Activated T-helper 2 cell treated with anti-CD3 and anti-CD28 coated beads, Interferon-gamma antibody, Interleukin-2, Interleukin-4, amounts not matched to agents 10 μg/mL and 5 μg/mL and 100 μg/mL, durations not matched to agents 14 hours and 24 hours and 36 hours (primary cell): ENCODE data around the gene SLC39A1. TPM values are rescaled to one million over a fixed set of nuclear protein-coding genes. Genes with fewer than 3 reads are reported as not detected.
"Not testable (repeated sequence)": the region's sequence is repeated elsewhere in the genome, so short reads cannot be mapped to it uniquely, and the experiment has no call there.

ENCODE experiments used
- DNase-seq: peaks from one replicate; pipeline ENCODE4 v3.0.0; 2021; ENCODE audit warnings: low spot score
- H3K27ac Mint-ChIP-seq: one replicate; pipeline ENCODE4 v1.8.0; 2021; ENCODE audit warnings: mixed read lengths
- H3K27me3 Mint-ChIP-seq: one replicate; pipeline ENCODE4 v1.8.0; 2021; ENCODE audit warnings: low read depth, mixed read lengths
- H3K36me3 Mint-ChIP-seq: one replicate; pipeline ENCODE4 v1.8.0; 2021; ENCODE audit warnings: low read depth, mixed read lengths
- H3K4me1 Mint-ChIP-seq: one replicate; pipeline ENCODE4 v1.8.0; 2021; ENCODE audit warnings: low read depth, mixed read lengths
- H3K4me3 Mint-ChIP-seq: one replicate; pipeline ENCODE4 v1.8.0; 2021; ENCODE audit warnings: low read depth, mild to moderate bottlenecking, moderate library complexity, mixed read lengths
- H3K9me3 Mint-ChIP-seq: one replicate; pipeline ENCODE4 v1.8.0; 2021; ENCODE audit warnings: mixed read lengths
- intact Hi-C: fragments of 100-400 bp; cut with micrococcal nuclease; formaldehyde crosslinking; loops from one replicate; pipeline ENCODE4 v1.15.1; 2023
- total RNA-seq: library from RNA; stranded (reverse); gene quantifications from 2 replicates; pipeline ENCODE4 v1.2.3, GENCODE V29; 2022

The SLC39A1 gene
- total RNA-seq, 1 donor from 2014 or later = 76.5 TPM

DNA sequence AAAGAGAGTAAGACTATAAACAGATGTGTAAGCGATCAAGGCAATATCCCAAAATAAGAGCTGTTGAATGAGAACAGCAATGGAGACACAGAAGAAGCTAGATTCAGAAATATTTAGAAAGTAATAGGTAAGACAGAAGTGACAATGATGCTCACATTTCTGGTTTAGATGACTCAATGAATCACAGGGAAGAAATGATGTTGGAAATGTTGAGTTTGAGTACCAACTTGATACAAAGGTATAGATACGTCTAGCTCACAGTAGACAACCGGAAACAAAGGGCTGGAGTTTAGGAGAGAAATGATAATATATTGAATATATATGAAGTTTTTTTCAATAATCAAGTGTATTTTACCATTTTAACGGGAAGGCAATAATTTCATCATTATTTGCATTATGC is 47.0 kb downstream of the SLC39A1 start:
- Mint-ChIP-seq H3K27me3 (no peaks in the 10 kb centered on the region), H3K36me3 (peaks cover 34% of the 10 kb centered on the region), H3K27ac (no peak overlapping the region), H3K4me3 (no peak overlapping the region), H3K4me1 (peaks cover 36% of the 10 kb centered on the region), H3K9me3 (peaks cover 3% of the 10 kb centered on the region)
- intact Hi-C loops = no loop called here
- no peak for DNase-seq

DNA sequence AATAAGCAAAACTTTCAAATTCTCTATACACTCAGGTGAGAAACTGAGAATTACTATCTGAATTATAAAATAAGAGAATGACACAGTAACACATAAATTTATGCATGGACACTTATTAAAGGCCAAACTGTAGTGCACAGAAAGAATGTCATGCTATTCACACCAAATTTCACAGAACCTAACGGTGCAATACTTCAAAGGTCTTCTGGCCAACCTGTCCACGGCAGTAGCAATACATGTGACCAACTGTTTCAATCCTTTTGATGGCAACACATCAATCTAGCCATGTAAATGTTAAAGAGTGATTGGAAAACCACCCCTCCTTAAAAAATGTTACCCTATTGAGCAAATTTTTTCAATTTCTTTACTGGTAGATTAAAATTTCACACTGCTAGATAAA is 51.0 kb downstream of the SLC39A1 start:
- peaks cover 31% of the 10 kb centered on the region for H3K36me3 Mint-ChIP-seq
- peaks cover 11% of the 10 kb centered on the region for H3K4me1 Mint-ChIP-seq
- H3K27ac Mint-ChIP-seq = no peak overlapping the region
- peaks cover 3% of the 10 kb centered on the region for H3K9me3 Mint-ChIP-seq
- no peaks in the 10 kb centered on the region for H3K27me3 Mint-ChIP-seq
- DNase-seq = no peak
- no peak overlapping the region for H3K4me3 Mint-ChIP-seq
- intact Hi-C loops = no loop called here

DNA sequence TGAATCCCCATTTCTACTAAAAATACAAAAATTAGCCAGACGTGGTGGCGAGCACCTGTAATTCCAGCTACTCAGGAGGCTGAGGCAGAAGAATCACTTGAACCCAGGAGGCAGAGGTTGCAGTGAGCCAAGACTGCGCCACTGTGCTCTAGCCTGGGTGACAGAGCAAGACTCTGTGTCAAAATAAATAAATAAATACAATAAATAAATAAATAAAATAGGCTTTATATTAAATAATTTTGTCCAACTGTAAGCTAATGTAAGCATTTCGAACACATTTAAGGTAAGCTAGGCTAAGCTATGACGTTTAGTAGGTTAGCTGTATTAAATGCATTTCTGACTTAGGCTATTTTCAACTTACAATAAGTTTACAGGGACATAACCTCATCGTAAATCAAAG is 52.8 kb downstream of the SLC39A1 start:
- H3K4me3 Mint-ChIP-seq, H3K27ac Mint-ChIP-seq, DNase-seq, H3K9me3 Mint-ChIP-seq, intact Hi-C loops, H3K27me3 Mint-ChIP-seq: not testable (repeated sequence)
- Mint-ChIP-seq H3K36me3 (peaks cover 36% of the 10 kb centered on the region), H3K4me1 (peaks cover 19% of the 10 kb centered on the region)

Other genes starting within 250 kb of the SLC39A1 start
- gene INTS3, start 235.5 kb downstream of the SLC39A1 start, total RNA-seq = 53.8 and 54.0 TPM in 2 replicates
- gene SLC27A3, start 188.1 kb downstream of the SLC39A1 start, total RNA-seq = 11.5 and 13.7 TPM in 2 replicates
- gene GATAD2B, start 40.6 kb downstream of the SLC39A1 start, total RNA-seq = 70.0 and 70.2 TPM in 2 replicates
- gene DENND4B, start 16.8 kb downstream of the SLC39A1 start, total RNA-seq = 124 TPM in 2 replicates
- gene CRTC2, start 4.9 kb downstream of the SLC39A1 start, total RNA-seq = 71.6 and 79.1 TPM in 2 replicates
- 12.5 TPM in 2 replicates for gene CREB3L4, start 4.4 kb upstream of the SLC39A1 start, total RNA-seq
- gene JTB, start 14.1 kb upstream of the SLC39A1 start, total RNA-seq = 148 and 152 TPM in 2 replicates
- gene RAB13, start 22.8 kb upstream of the SLC39A1 start, total RNA-seq = 5.7 and 7.6 TPM in 2 replicates
- 1,296 and 1,372 TPM in 2 replicates for gene RPS27, start 27.2 kb upstream of the SLC39A1 start, total RNA-seq
- gene NUP210L, start 191.5 kb upstream of the SLC39A1 start, total RNA-seq = 0.05 and 0.07 TPM in 2 replicates
- gene TPM3, start 228.6 kb upstream of the SLC39A1 start, total RNA-seq = 696 and 759 TPM in 2 replicates
- gene CFAP141, start 242.8 kb upstream of the SLC39A1 start, total RNA-seq = not detected in 2 replicates